Measurements from ENCODE around the gene C1GALT1.

Gene C1GALT1

DNA sequence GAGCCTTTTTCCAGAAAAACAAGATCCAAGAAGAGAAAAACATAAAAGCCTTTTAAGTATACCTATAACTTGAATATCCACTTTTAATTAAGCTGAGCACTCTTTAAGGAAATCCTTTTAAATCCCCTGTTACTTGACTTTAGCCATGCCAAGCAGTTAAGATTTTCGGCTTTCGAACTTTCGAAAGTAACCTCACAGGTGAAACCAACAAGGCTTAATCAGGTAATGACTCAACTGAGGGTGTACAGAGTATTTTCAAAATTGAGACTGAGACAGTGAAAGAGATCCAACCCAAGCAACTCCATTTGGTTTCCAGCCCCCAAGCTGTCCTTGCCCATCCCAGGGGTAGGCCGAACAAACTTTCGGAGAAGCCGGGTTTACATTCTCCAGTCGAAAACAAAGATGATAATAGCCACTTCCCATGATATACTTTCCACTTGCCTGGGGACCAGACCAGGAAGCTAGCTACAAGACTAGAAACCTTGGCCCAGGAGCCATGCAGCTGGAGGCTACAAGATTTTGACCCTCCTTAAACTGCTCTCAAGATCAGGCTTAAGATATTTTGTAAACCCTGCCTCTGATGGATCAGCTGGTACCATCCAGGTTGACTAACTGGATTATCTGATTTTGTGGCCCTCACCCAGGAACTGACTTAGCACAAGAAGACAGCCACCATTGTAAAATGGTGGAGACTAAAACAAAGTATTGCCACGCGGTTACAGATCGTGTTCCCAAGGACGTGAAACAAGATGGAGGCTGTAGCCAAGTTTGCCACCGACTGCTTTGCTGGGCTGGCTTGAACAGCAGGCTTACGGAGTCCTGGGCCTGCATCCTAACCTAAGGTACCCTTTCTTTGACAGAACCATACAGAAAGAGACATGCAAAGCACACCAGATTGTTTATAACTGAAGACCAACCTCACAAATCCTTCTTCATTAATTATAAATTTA, 32.3 kb downstream of the C1GALT1 start:
- no peak overlapping the region for H3K4me3 ChIP-seq (ENCODE audit: low read depth, low read length)
- TF ChIP-seq, protein P1, sequence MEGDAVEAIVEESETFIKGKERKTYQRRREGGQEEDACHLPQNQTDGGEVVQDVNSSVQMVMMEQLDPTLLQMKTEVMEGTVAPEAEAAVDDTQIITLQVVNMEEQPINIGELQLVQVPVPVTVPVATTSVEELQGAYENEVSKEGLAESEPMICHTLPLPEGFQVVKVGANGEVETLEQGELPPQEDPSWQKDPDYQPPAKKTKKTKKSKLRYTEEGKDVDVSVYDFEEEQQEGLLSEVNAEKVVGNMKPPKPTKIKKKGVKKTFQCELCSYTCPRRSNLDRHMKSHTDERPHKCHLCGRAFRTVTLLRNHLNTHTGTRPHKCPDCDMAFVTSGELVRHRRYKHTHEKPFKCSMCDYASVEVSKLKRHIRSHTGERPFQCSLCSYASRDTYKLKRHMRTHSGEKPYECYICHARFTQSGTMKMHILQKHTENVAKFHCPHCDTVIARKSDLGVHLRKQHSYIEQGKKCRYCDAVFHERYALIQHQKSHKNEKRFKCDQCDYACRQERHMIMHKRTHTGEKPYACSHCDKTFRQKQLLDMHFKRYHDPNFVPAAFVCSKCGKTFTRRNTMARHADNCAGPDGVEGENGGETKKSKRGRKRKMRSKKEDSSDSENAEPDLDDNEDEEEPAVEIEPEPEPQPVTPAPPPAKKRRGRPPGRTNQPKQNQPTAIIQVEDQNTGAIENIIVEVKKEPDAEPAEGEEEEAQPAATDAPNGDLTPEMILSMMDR (IDR thresholded peaks at IDR 0.05; ENCODE audit: control insufficient read depth, extremely low read depth, insufficient read depth), result no peak
- no peak for DNase-seq (ENCODE audit: low read depth)

DNA sequence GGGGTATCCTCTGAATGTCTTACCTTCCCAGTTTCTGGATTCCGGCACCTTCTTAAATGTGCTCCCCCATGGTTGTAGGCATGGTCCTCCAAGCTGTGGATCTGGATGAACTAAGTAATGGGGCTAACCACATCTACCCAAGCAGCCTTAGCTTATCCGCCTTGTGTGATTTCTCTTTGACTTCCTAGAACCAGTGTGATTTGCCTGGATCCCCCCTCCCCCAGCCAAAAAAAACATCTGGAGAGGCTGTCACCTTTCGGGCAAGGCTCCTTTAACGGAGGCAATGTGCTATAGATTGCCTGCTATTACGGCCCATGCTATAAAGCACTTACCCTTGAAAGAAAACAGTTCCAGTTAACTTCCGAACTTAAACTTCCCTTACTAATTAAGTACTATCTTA, 33.9 kb downstream of the C1GALT1 start:
- no peak for DNase-seq (ENCODE audit: low read depth)
- H3K4me3 ChIP-seq (ENCODE audit: low read depth, low read length), result no peak overlapping the region
- TF ChIP-seq, protein P1 (IDR thresholded peaks at IDR 0.05; ENCODE audit: control insufficient read depth, extremely low read depth, insufficient read depth), result no peak

GRCh38 chr7:7219216-7219615, 36.9 kb downstream of the C1GALT1 start:
- H3K4me3 ChIP-seq (ENCODE audit: low read depth, low read length), result no peak overlapping the region
- TF ChIP-seq, protein P1 (IDR thresholded peaks at IDR 0.05; ENCODE audit: control insufficient read depth, extremely low read depth, insufficient read depth), result no peak
- DNase-seq (ENCODE audit: low read depth), result no peak

- H3K4me3 ChIP-seq (ENCODE audit: low read depth, low read length), result no peak overlapping the region
- DNase-seq (ENCODE audit: low read depth), result no peak
- TF ChIP-seq, protein P1 (IDR thresholded peaks at IDR 0.05; ENCODE audit: control insufficient read depth, extremely low read depth, insufficient read depth), result no peak
Measured at GRCh38 chr7:7220821-7221220, 38.5 kb downstream of the C1GALT1 start.

DNA sequence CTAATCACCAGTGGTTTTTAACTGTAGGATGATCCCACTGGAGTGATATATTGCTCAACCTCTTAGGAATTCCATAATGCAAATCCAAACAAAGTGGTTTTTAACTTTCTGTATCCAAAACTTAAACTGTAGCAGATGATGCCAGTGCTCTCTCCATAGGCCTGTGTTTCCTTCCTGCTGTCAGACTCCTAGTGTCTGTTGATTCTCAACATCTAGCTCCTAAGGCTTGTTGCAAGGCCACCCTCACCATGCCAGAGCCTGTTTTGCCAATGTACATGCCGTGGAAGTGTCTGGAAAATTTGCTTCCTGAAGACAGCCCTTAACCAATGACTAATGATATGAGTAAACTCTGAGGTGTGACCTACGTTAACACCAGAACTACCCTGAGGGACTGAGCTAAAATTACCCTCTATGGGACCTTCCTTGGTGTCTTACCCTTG, 39.3 kb downstream of the C1GALT1 start:
- no peak overlapping the region for H3K4me3 ChIP-seq (ENCODE audit: low read depth, low read length)
- DNase-seq (ENCODE audit: low read depth), result no peak
- TF ChIP-seq, protein P1 (IDR thresholded peaks at IDR 0.05; ENCODE audit: control insufficient read depth, extremely low read depth, insufficient read depth), result no peak

DNA sequence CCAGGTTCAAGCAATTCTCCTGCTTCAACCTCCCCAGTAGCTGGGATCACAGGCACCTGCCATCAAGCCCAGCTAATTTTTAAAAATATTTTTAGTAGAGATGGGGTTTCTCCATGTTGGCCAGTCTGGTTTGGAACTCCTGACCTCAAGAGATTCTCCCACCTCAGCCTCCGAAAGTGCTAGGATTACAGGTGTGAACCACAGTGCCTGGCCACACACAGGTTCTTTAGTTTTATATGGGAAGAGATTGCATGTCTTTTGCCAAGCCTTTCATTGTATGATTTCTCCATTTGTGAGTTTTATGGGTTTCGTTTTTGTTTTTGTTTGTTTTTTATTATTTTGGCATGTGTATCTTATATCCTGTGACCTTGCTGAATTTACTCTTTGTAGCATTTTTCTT, 40.9 kb downstream of the C1GALT1 start:
- DNase-seq (ENCODE audit: low read depth), result no peak
- TF ChIP-seq, protein P1 (IDR thresholded peaks at IDR 0.05; ENCODE audit: control insufficient read depth, extremely low read depth, insufficient read depth), result no peak

More for the DNA sequence above, 40.9 kb downstream of the C1GALT1 start:
- H3K4me3 ChIP-seq (ENCODE audit: low read depth, low read length), result no peak overlapping the region
